ENCODE results near the gene VIM. TPM values are rescaled to one million over a fixed set of nuclear protein-coding genes. Genes with fewer than 3 reads are reported as not detected.

VIM gene
- total RNA-seq, 1 experiment from 2014 or later, result 7.2 TPM

- ChIA-PET CTCF (interaction anchor here (1.1 kb wide), 1 partner anchor 9 kb away, joined by 5 read pairs; the partner anchor contains the start of gene VIM), POLR2A (no interaction called here), RAD21 (ENCODE audit: low non-redundant PET in 1 of 2, low total read pairs in 2 of 2, uncharacterized antibody in 2 of 2, unreplicated experiment in 2 of 2) (no interaction called here)
- ATAC-seq (no peak), DNase-seq (ENCODE audit: low read depth, low spot score) (no peak)
- BruUV-seq (replicated peaks), result no TSS peak
- H3K9ac ChIP-seq (ENCODE audit: low read length), result no peak overlapping the region
- no peaks in the 10 kb centered on the region for H3K4me1 ChIP-seq (ENCODE audit: control insufficient read depth in 1 of 2, insufficient read depth in 2 of 2, low read length in 2 of 2)
- H3K27ac ChIP-seq (ENCODE audit: low read depth, low read length), result no peak overlapping the region
- intact Hi-C loops (cut with micrococcal nuclease), result loop anchor here (10.0 kb wide), 1 partner anchor 172 kb away; no protein-coding TSS in a partner anchor
- no peaks in the 10 kb centered on the region for H3K9me2 ChIP-seq (ENCODE audit: insufficient read depth)
- no peaks in the 10 kb centered on the region for H4K20me1 ChIP-seq (ENCODE audit: insufficient read depth)
- H3K27me3 ChIP-seq (ENCODE audit: insufficient read depth, low read length), result no peaks in the 10 kb centered on the region
- H3K36me3 ChIP-seq (ENCODE audit: control insufficient read depth in 1 of 2, insufficient read depth in 2 of 2, low read length in 2 of 2), result no peaks in the 10 kb centered on the region
- H3K4me3 ChIP-seq (replicated peaks in 1 of 2; ENCODE audit: low read depth in 1 of 2, low read length in 2 of 2), result no peak overlapping the region
- TF ChIP-seq MAX (IDR thresholded peaks at IDR 0.05) (no peak), YY1 (IDR thresholded peaks at IDR 0.05; ENCODE audit: extremely low read depth, insufficient replicate concordance, low read depth, low read length) (no peak), CTCF (IDR thresholded peaks at IDR 0.05 in 2 of 3, conservative IDR thresholded peaks at IDR 0.05 in 1 of 3; ENCODE audit: borderline replicate concordance in 1 of 3, insufficient read depth in 1 of 3, low read depth in 2 of 3, low read length in 2 of 3) (no peak), ELF1 (IDR thresholded peaks at IDR 0.05; ENCODE audit: borderline replicate concordance, low read depth) (no peak), ZFX (IDR thresholded peaks at IDR 0.05) (no peak)
- no peak overlapping the region for H3K4me2 ChIP-seq (ENCODE audit: low read length)
- H3K79me2 ChIP-seq (ENCODE audit: insufficient read depth, low read length), result no peaks in the 10 kb centered on the region
- no peak overlapping the region for H2AFZ ChIP-seq (ENCODE audit: low read depth, low read length, poor library complexity, severe bottlenecking)
- H3K9me3 ChIP-seq (ENCODE audit: control insufficient read depth in 1 of 2, insufficient read depth in 1 of 2, low read depth in 1 of 2, low read length in 2 of 2), result no peaks in the 10 kb centered on the region
Observed at GRCh38 chr10:17237149-17237527, 9.1 kb downstream of the VIM start.

- ChIA-PET CTCF (interaction anchor here (1.1 kb wide), 1 partner anchor 10 kb away, joined by 5 read pairs; the partner anchor contains the start of gene VIM), POLR2A (no interaction called here), RAD21 (ENCODE audit: low non-redundant PET in 1 of 2, low total read pairs in 2 of 2, uncharacterized antibody in 2 of 2, unreplicated experiment in 2 of 2) (no interaction called here)
- H2AFZ ChIP-seq (ENCODE audit: low read depth, low read length, poor library complexity, severe bottlenecking), result no peak overlapping the region
- no TSS peak for BruUV-seq (replicated peaks)
- intact Hi-C loops (cut with micrococcal nuclease), result loop anchor here (10.0 kb wide), 1 partner anchor 173 kb away; no protein-coding TSS in a partner anchor
- DNase-seq (ENCODE audit: low read depth, low spot score) (no peak), ATAC-seq (no peak)
- H3K79me2 ChIP-seq (ENCODE audit: insufficient read depth, low read length), result no peaks in the 10 kb centered on the region
- H3K4me1 ChIP-seq (ENCODE audit: control insufficient read depth in 1 of 2, insufficient read depth in 2 of 2, low read length in 2 of 2), result no peaks in the 10 kb centered on the region
- H3K4me3 ChIP-seq (replicated peaks in 1 of 2; ENCODE audit: low read depth in 1 of 2, low read length in 2 of 2), result no peak overlapping the region
- no peaks in the 10 kb centered on the region for H3K9me3 ChIP-seq (ENCODE audit: control insufficient read depth in 1 of 2, insufficient read depth in 1 of 2, low read depth in 1 of 2, low read length in 2 of 2)
- no peaks in the 10 kb centered on the region for H3K36me3 ChIP-seq (ENCODE audit: control insufficient read depth in 1 of 2, insufficient read depth in 2 of 2, low read length in 2 of 2)
- no peaks in the 10 kb centered on the region for H3K27me3 ChIP-seq (ENCODE audit: insufficient read depth, low read length)
- H3K9ac ChIP-seq (ENCODE audit: low read length), result no peak overlapping the region
- no peaks in the 10 kb centered on the region for H3K9me2 ChIP-seq (ENCODE audit: insufficient read depth)
- no peak overlapping the region for H3K4me2 ChIP-seq (ENCODE audit: low read length)
- H4K20me1 ChIP-seq (ENCODE audit: insufficient read depth), result no peaks in the 10 kb centered on the region
- H3K27ac ChIP-seq (ENCODE audit: low read depth, low read length), result no peak overlapping the region
- TF ChIP-seq POLR2A (IDR thresholded peaks at IDR 0.05; ENCODE audit: borderline replicate concordance, extremely low read depth, insufficient read depth, insufficient read length) (no peak), ZNF274 (IDR thresholded peaks at IDR 0.05; ENCODE audit: low read depth, low read length) (no peak), ELF1 (IDR thresholded peaks at IDR 0.05; ENCODE audit: borderline replicate concordance, low read depth) (no peak), SP1 (IDR thresholded peaks at IDR 0.05; ENCODE audit: low read depth) (no peak), REST (IDR thresholded peaks at IDR 0.05; ENCODE audit: low read depth) (no peak), MAX (IDR thresholded peaks at IDR 0.05) (no peak), POLR2AphosphoS5 (IDR thresholded peaks at IDR 0.05; ENCODE audit: low read depth, low read length) (no peak), ATF3 (IDR thresholded peaks at IDR 0.05) (no peak), EGR1 (IDR thresholded peaks at IDR 0.05; ENCODE audit: low read depth) (no peak)
Observed at GRCh38 chr10:17237915-17238444, 9.9 kb downstream of the VIM start.

All from HCT116 (cell line).